Aortic smooth muscle cell (primary cell): ENCODE results near the gene UHRF1. TPM values are rescaled to one million over a fixed set of nuclear protein-coding genes. Genes with fewer than 3 reads are reported as not detected.

Source experiments
- total RNA-seq: library from RNA; depleted of rRNA; stranded (reverse); fragments of >200 nt; gene quantifications from 2 replicates; pipeline ENCODE4 v1.2.3, GENCODE V29; 2014

UHRF1 gene
- total RNA-seq: 21.1 and 63.0 TPM in 2 replicates

DNA sequence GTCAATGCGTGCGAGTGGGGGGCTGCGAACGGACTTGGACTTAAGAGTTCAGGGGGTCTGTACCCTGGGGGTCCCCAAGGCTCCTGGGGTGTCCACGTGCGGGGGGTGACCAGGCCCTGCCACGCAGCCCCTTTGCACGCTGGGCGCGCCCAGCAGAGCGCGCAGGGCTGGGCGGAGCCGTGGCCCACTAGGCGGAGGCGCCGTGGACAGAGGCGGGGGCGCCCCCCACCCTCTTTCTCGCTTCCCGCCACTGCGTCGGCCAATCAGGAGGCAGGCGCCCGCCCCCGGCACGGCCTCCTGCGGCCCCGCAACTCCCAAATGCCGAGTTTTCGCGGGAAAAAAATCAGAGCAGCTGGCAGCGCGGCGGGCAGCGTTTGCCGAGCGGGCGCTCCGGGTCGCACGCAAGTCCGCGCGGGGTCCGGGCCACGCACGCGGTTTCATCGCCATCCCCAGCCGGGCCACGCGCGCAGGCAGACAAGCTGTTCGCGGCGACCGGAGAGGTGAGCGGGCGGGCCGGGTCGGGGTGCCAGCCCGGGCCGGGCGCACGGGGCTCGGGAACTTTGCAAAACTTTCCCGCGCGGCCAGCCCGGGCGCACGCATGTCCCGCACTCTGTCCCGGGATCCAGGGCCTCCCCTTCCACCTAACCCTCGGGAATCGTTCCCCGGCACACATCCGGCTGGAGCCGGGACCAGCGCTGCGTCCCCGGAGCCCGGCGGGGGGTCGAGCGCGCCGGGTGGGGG lies at the start of gene UHRF1:
Gene UHRF1 (plus strand): TSS at position 346 of the 741 bp plus-strand sequence. CDS start 1,385 bp downstream, outside the sequence.

DNA sequence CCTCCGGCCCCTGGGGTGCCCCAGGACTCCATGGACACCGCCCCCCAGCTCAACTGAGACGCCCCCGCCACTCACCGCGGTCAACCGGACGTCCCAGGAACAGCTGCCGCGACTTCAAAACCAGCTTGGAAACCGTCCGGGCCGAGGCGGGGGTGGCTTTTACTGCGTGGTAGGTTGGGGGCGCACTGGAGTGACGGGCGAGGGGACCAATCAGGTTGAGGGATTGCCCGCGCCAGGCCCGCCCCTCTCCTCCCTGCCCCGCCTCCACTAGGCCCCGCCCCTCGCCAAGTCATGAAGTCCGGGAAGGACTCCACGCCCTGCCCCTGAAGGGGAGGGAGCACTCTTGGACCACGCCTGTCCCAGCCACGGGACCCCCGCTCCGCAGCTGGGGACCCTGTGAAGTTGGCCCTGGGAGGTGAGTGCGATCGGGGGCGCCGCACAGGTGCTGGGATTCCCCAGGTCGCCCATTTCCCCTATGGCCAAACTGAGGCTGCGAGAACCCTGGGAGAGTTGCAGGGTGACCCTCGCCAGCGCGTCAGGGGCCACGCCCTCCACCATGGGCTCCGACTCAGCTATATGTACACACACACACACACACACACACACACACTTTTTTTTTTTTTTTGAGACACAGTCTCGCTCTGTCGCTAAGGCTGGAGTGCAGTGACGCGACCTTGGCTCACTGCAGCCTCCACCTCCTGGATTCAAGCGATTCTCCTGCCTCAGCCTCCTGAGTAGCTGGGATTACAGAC lies 41.6 kb upstream of the UHRF1 start, which contains the start of gene PLIN3:
Gene PLIN3 (minus strand): TSS at position 134 of the 752 bp plus-strand sequence. CDS start 6,273 bp downstream, outside the sequence.

DNA sequence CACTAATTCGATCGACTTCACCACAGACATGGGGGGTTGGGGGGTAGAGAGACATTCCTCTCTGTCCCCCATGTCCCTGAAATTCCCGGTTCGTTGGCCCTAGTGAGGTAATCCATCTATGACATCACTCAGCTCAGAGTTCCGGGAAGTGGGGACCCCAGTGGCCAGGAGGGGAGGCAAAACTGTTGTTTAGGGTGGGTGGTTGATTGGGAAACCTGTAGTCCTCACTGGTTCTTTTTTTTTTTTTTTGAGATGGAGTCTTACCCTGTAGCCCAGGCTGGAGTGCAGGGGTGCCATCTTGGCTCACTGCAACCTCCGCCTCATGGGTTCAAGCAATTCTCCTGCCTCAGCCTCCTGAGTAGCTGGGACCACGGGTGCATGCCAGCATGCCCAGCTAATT lies 6.5 kb upstream of the UHRF1 start, which contains the start of gene ARRDC5:
Gene ARRDC5 (minus strand): TSS at position 101 of the 400 bp plus-strand sequence. CDS start 71 bp downstream, at position 30.

GRCh38 chr19:4968462-4969291 lies 59.4 kb downstream of the UHRF1 start, which contains the start of gene KDM4B:
KDM4B (plus strand) TSS chr19:4969113; CDS start chr19:5032891, 63,778 bp downstream.

Other genes with a start within 250 kb of the UHRF1 start
- 263 and 266 TPM in 2 replicates for gene MYDGF, start 239.2 kb upstream of the UHRF1 start, total RNA-seq
- 26.5 and 35.3 TPM in 2 replicates for gene DPP9, start 185.7 kb upstream of the UHRF1 start, total RNA-seq
- gene FEM1A, start 117.8 kb upstream of the UHRF1 start, total RNA-seq: 7.1 and 10.4 TPM in 2 replicates
- 2.0 and 2.8 TPM in 2 replicates for gene TICAM1, start 77.8 kb upstream of the UHRF1 start, total RNA-seq
- gene PLIN3, start 41.8 kb upstream of the UHRF1 start, total RNA-seq: 254 and 348 TPM in 2 replicates
- gene ARRDC5, start 6.6 kb upstream of the UHRF1 start, total RNA-seq: not detected in 2 replicates
- 7.8 and 11.3 TPM in 2 replicates for gene KDM4B, start 59.6 kb downstream of the UHRF1 start, total RNA-seq